ENCODE results near the gene MARS1. TPM values are rescaled to one million over a fixed set of nuclear protein-coding genes. Genes with fewer than 3 reads are reported as not detected.

The MARS1 gene
- total RNA-seq, 4 donors from 2014 or later, result 55.2 to 173 (median 97.8) TPM

DNA sequence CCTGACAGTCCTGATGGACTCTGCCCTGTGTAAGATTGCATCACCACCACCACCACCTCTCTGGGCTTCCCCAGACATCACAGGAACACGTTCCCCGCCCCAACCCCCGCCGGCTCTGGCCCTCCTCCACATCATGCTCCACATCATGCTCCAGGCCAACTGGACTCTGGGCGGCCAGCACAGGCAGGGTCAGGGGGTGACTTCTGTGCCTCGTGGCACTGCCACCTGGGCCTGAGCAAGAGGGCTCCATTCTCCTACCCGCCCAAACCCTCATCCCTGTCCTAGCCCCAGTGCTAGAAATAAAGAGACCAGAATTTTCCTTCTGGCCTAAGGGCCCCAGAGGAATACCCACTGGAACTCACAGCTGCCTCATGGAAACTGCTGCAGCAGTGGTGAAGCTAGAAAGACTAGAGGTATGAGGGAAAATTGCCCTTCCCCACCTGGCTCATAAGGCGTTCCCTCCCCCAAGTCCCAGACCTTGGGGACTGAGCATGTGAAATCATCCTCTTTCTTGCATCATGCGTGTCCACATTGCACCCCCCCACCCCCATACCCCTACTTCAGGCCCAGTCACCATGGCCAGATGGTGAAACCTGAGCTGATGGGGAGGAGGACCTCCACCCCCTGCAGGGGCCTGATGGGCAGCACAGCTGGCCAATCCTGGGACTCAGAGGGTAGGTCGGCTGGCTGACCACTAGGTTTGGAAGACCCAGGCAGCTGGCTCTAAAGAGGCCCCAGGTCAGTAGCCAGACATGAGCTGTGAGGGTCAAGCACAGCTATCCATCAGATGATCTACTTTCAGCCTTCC, 33.1 kb upstream of the MARS1 start, which contains the start of gene INHBE:
Gene INHBE (plus strand): TSS at position 742 of the 808 bp plus-strand sequence. CDS start 230 bp downstream, outside the sequence.
- intact Hi-C loops (cut with DNase I), result loop anchor here (5.0 kb wide), 3 partner anchors 147 to 187 kb away; no protein-coding TSS in a partner anchor
- H3K4me3 ChIP-seq (replicated peaks in 1 of 3), result no peak within 1 kb of the TSS
- WGBS, 2 donors, result 69 to 73% methylated on average over 9 of the region's 10 CpGs

DNA sequence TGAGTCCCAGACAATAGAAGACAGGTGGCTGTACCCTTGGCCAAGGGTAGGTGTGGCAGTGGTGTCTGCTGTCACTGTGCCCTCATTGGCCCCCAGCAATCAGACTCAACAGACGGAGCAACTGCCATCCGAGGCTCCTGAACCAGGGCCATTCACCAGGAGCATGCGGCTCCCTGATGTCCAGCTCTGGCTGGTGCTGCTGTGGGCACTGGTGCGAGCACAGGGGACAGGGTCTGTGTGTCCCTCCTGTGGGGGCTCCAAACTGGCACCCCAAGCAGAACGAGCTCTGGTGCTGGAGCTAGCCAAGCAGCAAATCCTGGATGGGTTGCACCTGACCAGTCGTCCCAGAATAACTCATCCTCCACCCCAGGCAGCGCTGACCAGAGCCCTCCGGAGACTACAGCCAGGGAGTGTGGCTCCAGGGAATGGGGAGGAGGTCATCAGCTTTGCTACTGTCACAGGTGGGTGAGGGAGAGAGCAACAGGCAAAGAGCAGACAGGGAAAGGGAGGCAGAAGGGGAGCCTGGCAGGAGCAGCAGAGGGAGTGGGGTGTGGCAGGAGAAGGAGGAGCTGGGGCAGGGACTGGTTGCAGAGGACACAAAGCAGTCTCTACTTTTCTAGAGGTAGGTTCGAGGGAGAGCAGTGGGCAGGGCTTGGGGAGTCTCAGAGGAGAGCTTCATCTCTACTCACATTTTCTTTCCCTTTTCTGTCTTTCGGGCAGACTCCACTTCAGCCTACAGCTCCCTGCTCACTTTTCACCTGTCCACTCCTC, 32.3 kb upstream of the MARS1 start:
- DNase-seq, result no peak
- 43 to 58% methylated on average over 7 to 8 of the region's 10 CpGs for WGBS, 2 donors
- H3K36me3 ChIP-seq, result no peaks in the 10 kb centered on the region
- TF ChIP-seq, protein P1, sequence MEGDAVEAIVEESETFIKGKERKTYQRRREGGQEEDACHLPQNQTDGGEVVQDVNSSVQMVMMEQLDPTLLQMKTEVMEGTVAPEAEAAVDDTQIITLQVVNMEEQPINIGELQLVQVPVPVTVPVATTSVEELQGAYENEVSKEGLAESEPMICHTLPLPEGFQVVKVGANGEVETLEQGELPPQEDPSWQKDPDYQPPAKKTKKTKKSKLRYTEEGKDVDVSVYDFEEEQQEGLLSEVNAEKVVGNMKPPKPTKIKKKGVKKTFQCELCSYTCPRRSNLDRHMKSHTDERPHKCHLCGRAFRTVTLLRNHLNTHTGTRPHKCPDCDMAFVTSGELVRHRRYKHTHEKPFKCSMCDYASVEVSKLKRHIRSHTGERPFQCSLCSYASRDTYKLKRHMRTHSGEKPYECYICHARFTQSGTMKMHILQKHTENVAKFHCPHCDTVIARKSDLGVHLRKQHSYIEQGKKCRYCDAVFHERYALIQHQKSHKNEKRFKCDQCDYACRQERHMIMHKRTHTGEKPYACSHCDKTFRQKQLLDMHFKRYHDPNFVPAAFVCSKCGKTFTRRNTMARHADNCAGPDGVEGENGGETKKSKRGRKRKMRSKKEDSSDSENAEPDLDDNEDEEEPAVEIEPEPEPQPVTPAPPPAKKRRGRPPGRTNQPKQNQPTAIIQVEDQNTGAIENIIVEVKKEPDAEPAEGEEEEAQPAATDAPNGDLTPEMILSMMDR (IDR thresholded peaks at IDR 0.05), result no peak
- no peak for TF ChIP-seq POLR2A (IDR thresholded peaks at IDR 0.05)
- H3K27ac ChIP-seq, result no peak overlapping the region
- peaks cover 10 to 13% of the 10 kb centered on the region in 2 donors for H3K4me1 ChIP-seq
- no peak overlapping the region for H3K4me3 ChIP-seq (replicated peaks in 1 of 3)
- H3K9me3 ChIP-seq, result no peaks in the 10 kb centered on the region
- no peaks in the 10 kb centered on the region for H3K27me3 ChIP-seq
- intact Hi-C loops (cut with DNase I), result loop anchor here (5.0 kb wide), 1 partner anchor 167 kb away; no protein-coding TSS in a partner anchor

More for the DNA sequence above, 33.1 kb upstream of the MARS1 start, which contains the start of gene INHBE:
- no peak for TF ChIP-seq POLR2A (IDR thresholded peaks at IDR 0.05)
- TF ChIP-seq, protein P1 (IDR thresholded peaks at IDR 0.05), result no peak
- DNase-seq, result no peak
- Histone ChIP-seq H3K9me3 (no peaks in the 10 kb centered on the region), H3K36me3 (no peaks in the 10 kb centered on the region), H3K27me3 (no peaks in the 10 kb centered on the region), H3K27ac (no peak within 1 kb of the TSS), H3K4me1 (peaks cover 5 to 6% of the 10 kb centered on the region in 2 donors)

DNA sequence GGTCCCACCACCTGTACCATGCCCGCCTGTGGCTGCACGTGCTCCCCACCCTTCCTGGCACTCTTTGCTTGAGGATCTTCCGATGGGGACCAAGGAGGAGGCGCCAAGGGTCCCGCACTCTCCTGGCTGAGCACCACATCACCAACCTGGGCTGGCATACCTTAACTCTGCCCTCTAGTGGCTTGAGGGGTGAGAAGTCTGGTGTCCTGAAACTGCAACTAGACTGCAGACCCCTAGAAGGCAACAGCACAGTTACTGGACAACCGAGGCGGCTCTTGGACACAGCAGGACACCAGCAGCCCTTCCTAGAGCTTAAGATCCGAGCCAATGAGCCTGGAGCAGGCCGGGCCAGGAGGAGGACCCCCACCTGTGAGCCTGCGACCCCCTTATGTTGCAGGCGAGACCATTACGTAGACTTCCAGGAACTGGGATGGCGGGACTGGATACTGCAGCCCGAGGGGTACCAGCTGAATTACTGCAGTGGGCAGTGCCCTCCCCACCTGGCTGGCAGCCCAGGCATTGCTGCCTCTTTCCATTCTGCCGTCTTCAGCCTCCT, 31.6 kb upstream of the MARS1 start:
- WGBS, 2 donors, result 16 to 29% methylated on average over 8 to 9 of the region's 15 CpGs
- no peaks in the 10 kb centered on the region for H3K36me3 ChIP-seq
- intact Hi-C loops (cut with DNase I), result loop anchor here (5.0 kb wide), 1 partner anchor 166 kb away; no protein-coding TSS in a partner anchor

DNA sequence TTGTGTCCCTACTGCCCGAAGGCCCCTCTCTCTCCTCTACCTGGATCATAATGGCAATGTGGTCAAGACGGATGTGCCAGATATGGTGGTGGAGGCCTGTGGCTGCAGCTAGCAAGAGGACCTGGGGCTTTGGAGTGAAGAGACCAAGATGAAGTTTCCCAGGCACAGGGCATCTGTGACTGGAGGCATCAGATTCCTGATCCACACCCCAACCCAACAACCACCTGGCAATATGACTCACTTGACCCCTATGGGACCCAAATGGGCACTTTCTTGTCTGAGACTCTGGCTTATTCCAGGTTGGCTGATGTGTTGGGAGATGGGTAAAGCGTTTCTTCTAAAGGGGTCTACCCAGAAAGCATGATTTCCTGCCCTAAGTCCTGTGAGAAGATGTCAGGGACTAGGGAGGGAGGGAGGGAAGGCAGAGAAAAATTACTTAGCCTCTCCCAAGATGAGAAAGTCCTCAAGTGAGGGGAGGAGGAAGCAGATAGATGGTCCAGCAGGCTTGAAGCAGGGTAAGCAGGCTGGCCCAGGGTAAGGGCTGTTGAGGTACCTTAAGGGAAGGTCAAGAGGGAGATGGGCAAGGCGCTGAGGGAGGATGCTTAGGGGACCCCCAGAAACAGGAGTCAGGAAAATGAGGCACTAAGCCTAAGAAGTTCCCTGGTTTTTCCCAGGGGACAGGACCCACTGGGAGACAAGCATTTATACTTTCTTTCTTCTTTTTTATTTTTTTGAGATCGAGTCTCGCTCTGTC, 31.0 kb upstream of the MARS1 start:
- WGBS, 2 donors, result 81 to 86% methylated on average over 6 of the region's 6 CpGs
- intact Hi-C loops (cut with DNase I), result loop anchor here (5.0 kb wide), 1 partner anchor 165 kb away; no protein-coding TSS in a partner anchor

More for the DNA sequence above, 31.6 kb upstream of the MARS1 start:
- no peak for TF ChIP-seq POLR2A (IDR thresholded peaks at IDR 0.05)
- TF ChIP-seq, protein P1 (IDR thresholded peaks at IDR 0.05), result peak; percentile 23 to 63 (median 42)
- DNase-seq, result peak in 1 of 2 donors; percentile 35
- Histone ChIP-seq H3K4me3 (replicated peaks in 1 of 3) (no peak overlapping the region), H3K27ac (no peak overlapping the region), H3K4me1 (peaks cover 13 to 20% of the 10 kb centered on the region in 2 donors), H3K27me3 (no peaks in the 10 kb centered on the region), H3K9me3 (no peaks in the 10 kb centered on the region)

More for the DNA sequence above, 31.0 kb upstream of the MARS1 start:
- H3K27me3 ChIP-seq, result no peaks in the 10 kb centered on the region
- peaks cover 19 to 23% of the 10 kb centered on the region in 2 donors for H3K4me1 ChIP-seq
- no peak overlapping the region for H3K4me3 ChIP-seq (replicated peaks in 1 of 3)
- H3K27ac ChIP-seq, result no peak overlapping the region
- no peak for DNase-seq
- H3K9me3 ChIP-seq, result no peaks in the 10 kb centered on the region
- TF ChIP-seq POLR2A (IDR thresholded peaks at IDR 0.05), result no peak
- TF ChIP-seq, protein P1 (IDR thresholded peaks at IDR 0.05), result no peak
- no peaks in the 10 kb centered on the region for H3K36me3 ChIP-seq
